M059J (cell line): ENCODE data around the gene MEGF6. TPM values are rescaled to one million over a fixed set of nuclear protein-coding genes. Genes with fewer than 3 reads are reported as not detected.

ENCODE experiments used
- DNase-seq: peaks from one replicate; pipeline ENCODE4 v3.0.0-alpha.2; 2012; ENCODE audit warnings: low read depth
- total RNA-seq: library from RNA; depleted of rRNA; stranded (reverse); fragments of >200 nt; shearing (Covaris generic); gene quantifications from 2 replicates; pipeline ENCODE4 v1.2.3, GENCODE V29; 2014

Gene MEGF6
- total RNA-seq, 1 experiment from 2014 or later = 20.9 TPM

GRCh38 chr1:3645666-3646355 lies 34.5 kb upstream of the MEGF6 start:
- no peak for DNase-seq

GRCh38 chr1:3645247-3645646 lies 33.9 kb upstream of the MEGF6 start:
- DNase-seq = no peak

- DNase-seq = no peak
These were observed 33.0 kb upstream of the MEGF6 start for GRCh38 chr1:3644273-3644672.

- DNase-seq = no peak
These were observed 31.8 kb upstream of the MEGF6 start for GRCh38 chr1:3642919-3643675.

GRCh38 chr1:3641816-3642215 lies 30.5 kb upstream of the MEGF6 start:
- DNase-seq = no peak

- DNase-seq = no peak
These were observed 29.9 kb upstream of the MEGF6 start for GRCh38 chr1:3641046-3641760.

- no peak for DNase-seq
These were observed 29.0 kb upstream of the MEGF6 start for GRCh38 chr1:3640121-3640837.

GRCh38 chr1:3639397-3639911 lies 28.1 kb upstream of the MEGF6 start:
- DNase-seq = no peak

- no peak for DNase-seq
These were observed 27.4 kb upstream of the MEGF6 start for GRCh38 chr1:3638676-3639075.

- no peak for DNase-seq
These were observed 26.7 kb upstream of the MEGF6 start for GRCh38 chr1:3638027-3638426.

- no peak for DNase-seq
These were observed 25.2 kb upstream of the MEGF6 start for GRCh38 chr1:3636531-3636930.

- DNase-seq = no peak
These were observed 24.8 kb upstream of the MEGF6 start for GRCh38 chr1:3636080-3636479.

GRCh38 chr1:3634059-3634800 lies 22.9 kb upstream of the MEGF6 start:
- DNase-seq = no peak

- DNase-seq = no peak
These were observed 22.2 kb upstream of the MEGF6 start for GRCh38 chr1:3633344-3634058.

- DNase-seq = no peak
These were observed 21.5 kb upstream of the MEGF6 start for GRCh38 chr1:3632716-3633343.

GRCh38 chr1:3632298-3632697 lies 21.0 kb upstream of the MEGF6 start:
- no peak for DNase-seq

- DNase-seq = no peak
These were observed 20.3 kb upstream of the MEGF6 start for GRCh38 chr1:3631320-3632260.

GRCh38 chr1:3630914-3631313 lies 19.6 kb upstream of the MEGF6 start:
- DNase-seq = no peak

- DNase-seq = no peak
These were observed 18.9 kb upstream of the MEGF6 start for GRCh38 chr1:3630161-3630611.
